ENCODE results near the gene TBC1D5.

Gene TBC1D5

GRCh38 chr3:17300441-17300840 lies 442.0 kb downstream of the TBC1D5 start:
- TF ChIP-seq CTCF (IDR thresholded peaks at IDR 0.05; ENCODE audit: control insufficient read depth, insufficient read depth, low read depth, low read length, missing control alignments): no peak
- DNase-seq (ENCODE audit: low read depth): no peak
- no peak overlapping the region for H3K4me3 ChIP-seq (ENCODE audit: control insufficient read depth, low read depth, low read length)

- TF ChIP-seq CTCF (IDR thresholded peaks at IDR 0.05; ENCODE audit: control insufficient read depth, insufficient read depth, low read depth, low read length, missing control alignments): no peak
- H3K4me3 ChIP-seq (ENCODE audit: control insufficient read depth, low read depth, low read length): no peak overlapping the region
- DNase-seq (ENCODE audit: low read depth): no peak
Measured at GRCh38 chr3:17298038-17298437, 444.4 kb downstream of the TBC1D5 start.

- DNase-seq (ENCODE audit: low read depth): no peak
- no peak overlapping the region for H3K4me3 ChIP-seq (ENCODE audit: control insufficient read depth, low read depth, low read length)
- no peak for TF ChIP-seq CTCF (IDR thresholded peaks at IDR 0.05; ENCODE audit: control insufficient read depth, insufficient read depth, low read depth, low read length, missing control alignments)
Measured at GRCh38 chr3:17292556-17292955, 449.9 kb downstream of the TBC1D5 start.

GRCh38 chr3:17290894-17291293 lies 451.5 kb downstream of the TBC1D5 start:
- no peak for TF ChIP-seq CTCF (IDR thresholded peaks at IDR 0.05; ENCODE audit: control insufficient read depth, insufficient read depth, low read depth, low read length, missing control alignments)
- no peak overlapping the region for H3K4me3 ChIP-seq (ENCODE audit: control insufficient read depth, low read depth, low read length)
- DNase-seq (ENCODE audit: low read depth): no peak

GRCh38 chr3:17288839-17289399 lies 453.5 kb downstream of the TBC1D5 start:
- TF ChIP-seq CTCF (IDR thresholded peaks at IDR 0.05; ENCODE audit: control insufficient read depth, insufficient read depth, low read depth, low read length, missing control alignments): no peak
- DNase-seq (ENCODE audit: low read depth): no peak
- no peak overlapping the region for H3K4me3 ChIP-seq (ENCODE audit: control insufficient read depth, low read depth, low read length)

GRCh38 chr3:17287006-17287689 lies 455.3 kb downstream of the TBC1D5 start:
- DNase-seq (ENCODE audit: low read depth): no peak
- no peak for TF ChIP-seq CTCF (IDR thresholded peaks at IDR 0.05; ENCODE audit: control insufficient read depth, insufficient read depth, low read depth, low read length, missing control alignments)
- H3K4me3 ChIP-seq (ENCODE audit: control insufficient read depth, low read depth, low read length): no peak overlapping the region

Measured in AG09309 (cell line).